C4-2B (cell line): ENCODE results near the gene SLC29A2.

Experiments
- ZFX ChIP-seq: fragments of 450-650 bp; IDR thresholded peaks from 2 replicates; pipeline ENCODE4 v1.6.1; 2017
- TF ChIP-seq, protein P1 (sequence below): fragments of 450-650 bp; conservative IDR thresholded peaks from 2 replicates; pipeline ENCODE4 v1.5.1; 2017; ENCODE audit warnings: mild to moderate bottlenecking

DNA sequence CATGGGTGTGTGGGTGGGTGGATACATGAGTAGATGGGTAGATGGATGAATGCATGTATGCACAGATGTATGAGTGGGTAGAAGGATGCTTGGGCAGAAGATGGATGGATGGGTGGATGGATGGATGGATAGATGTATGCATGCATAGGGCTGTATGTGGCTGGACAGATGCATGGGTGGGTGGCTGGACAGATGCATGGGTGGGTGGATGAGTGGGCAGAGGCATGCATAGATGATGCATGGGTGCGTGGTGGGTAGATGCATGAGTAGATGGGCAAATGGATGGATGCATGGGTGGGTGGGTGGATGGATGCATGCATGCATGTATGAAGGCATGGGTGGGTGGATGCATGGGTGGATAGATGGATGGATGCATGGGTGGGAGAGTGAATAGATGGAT lies 47.9 kb downstream of the SLC29A2 start:
- TF ChIP-seq, protein P1, sequence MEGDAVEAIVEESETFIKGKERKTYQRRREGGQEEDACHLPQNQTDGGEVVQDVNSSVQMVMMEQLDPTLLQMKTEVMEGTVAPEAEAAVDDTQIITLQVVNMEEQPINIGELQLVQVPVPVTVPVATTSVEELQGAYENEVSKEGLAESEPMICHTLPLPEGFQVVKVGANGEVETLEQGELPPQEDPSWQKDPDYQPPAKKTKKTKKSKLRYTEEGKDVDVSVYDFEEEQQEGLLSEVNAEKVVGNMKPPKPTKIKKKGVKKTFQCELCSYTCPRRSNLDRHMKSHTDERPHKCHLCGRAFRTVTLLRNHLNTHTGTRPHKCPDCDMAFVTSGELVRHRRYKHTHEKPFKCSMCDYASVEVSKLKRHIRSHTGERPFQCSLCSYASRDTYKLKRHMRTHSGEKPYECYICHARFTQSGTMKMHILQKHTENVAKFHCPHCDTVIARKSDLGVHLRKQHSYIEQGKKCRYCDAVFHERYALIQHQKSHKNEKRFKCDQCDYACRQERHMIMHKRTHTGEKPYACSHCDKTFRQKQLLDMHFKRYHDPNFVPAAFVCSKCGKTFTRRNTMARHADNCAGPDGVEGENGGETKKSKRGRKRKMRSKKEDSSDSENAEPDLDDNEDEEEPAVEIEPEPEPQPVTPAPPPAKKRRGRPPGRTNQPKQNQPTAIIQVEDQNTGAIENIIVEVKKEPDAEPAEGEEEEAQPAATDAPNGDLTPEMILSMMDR = no peak
- TF ChIP-seq ZFX = no peak
